A204.1 (cell line): ENCODE results near the gene PXDN.
"Not testable (repeated sequence)": the region's sequence is repeated elsewhere in the genome, so short reads cannot be mapped to it uniquely, and the experiment has no call there.

Experiments
- FAIRE-seq: peaks from 2 replicates; lab custom pipeline; 2012; peaks lifted over from hg19 to GRCh38; lab: Jason Lieb, UNC

PXDN gene

GRCh38 chr2:1681017-1681318 lies 63.3 kb downstream of the PXDN start:
- FAIRE-seq, result no peak

GRCh38 chr2:1680222-1681016 lies 63.9 kb downstream of the PXDN start:
- no peak for FAIRE-seq

- not testable (repeated sequence) for FAIRE-seq
Observed at GRCh38 chr2:1679488-1680039, 64.8 kb downstream of the PXDN start.

DNA sequence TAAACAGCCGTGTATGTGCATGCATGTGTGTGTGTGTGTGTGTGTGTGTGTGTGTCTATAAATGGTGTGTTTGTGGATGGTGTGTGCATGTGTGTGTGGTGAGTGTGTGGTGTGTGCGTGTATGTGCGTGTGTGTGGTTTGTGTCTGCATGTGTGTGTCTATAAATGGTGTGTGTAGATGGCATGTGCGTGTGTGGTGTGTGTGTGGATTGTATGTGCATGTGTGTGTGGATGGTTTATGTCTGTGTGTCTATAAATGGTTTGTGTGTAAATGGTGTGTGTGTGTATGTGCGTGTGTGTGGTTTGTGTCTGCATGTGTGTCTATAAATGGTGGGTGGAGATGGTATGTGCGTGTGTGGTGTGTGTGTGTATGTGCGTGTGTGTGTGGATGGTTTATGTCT lies 65.2 kb downstream of the PXDN start:
- FAIRE-seq, result not testable (repeated sequence)

DNA sequence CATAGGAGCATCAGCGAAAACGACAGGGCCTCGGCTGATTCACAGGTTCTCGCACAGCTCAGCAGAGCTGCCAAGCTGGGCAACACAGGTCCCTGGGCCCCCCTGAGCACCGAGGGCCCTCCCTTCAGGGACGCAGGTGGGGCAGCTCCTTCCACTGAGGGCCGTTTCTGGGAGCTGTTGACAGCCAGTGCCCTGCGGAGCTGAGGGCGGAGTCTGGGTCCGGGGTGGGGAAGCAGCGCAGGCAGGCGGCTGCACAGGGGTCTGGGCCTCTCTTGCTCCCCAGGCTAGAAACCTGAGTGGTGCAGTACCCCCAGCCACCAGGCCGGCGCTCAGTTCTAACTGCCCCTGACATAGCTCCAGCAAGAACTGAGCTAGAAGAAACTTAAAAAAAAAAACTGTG lies 65.7 kb downstream of the PXDN start:
- no peak for FAIRE-seq

DNA sequence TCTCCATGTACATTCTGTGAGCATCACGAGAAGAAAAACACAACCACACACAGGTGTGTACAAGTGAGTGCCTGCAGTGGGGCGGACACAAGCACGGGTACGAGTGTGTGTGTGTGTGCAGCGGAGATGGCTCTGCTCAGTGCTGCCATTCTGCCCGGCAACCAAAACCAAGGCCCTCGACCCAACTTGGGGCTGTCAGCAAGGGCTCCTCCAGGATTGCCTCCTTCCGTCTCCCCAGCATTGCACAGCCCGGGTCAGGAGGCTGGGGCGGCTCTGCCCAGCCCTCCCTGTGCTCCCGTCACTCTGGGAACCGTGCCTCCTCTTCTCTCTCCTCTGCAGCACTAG lies 66.5 kb downstream of the PXDN start:
- FAIRE-seq, result no peak

DNA sequence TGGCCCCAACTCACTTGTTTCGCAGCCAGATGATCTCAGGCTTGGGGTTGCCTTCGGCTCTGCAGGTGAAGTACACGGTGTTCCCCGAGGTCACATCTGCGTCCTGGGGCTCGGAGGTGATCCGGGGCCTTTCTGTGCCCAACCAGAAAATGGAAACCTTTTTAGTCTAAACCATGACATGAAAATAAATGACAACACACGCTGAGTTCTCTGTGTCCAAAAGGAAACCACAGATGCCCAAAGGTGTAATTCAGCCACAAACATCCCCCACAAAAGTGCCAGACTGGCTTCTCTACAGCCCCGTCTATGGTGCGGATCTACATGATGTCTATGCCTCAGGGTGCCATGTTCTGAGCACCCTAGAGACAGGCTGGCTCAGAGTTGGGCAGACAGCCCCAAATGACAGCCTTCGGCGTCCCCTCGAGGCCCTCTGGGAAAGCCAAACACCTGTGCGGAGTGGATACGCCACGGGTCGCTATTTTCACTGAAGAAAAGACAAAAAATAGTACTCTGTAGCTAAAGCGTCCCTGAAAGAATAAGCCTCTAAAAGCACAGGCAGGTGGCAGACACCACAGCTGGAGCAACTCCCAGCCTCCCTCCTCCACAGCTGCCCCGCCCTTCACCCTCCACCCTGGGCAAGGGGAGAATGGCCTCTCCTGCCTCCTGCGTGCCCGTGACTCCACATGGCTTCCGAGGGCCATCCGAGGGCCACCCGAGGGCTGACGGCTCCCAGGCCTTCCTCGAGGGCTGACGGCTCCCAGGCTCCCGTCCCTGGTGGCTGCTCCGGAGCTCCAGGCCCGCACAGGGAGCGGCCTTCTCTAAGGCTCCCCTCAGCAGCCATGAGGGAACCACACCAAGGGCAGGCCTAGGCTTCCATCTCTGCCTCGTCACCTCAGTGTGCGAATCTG lies 67.1 kb downstream of the PXDN start:
- FAIRE-seq, result no peak

DNA sequence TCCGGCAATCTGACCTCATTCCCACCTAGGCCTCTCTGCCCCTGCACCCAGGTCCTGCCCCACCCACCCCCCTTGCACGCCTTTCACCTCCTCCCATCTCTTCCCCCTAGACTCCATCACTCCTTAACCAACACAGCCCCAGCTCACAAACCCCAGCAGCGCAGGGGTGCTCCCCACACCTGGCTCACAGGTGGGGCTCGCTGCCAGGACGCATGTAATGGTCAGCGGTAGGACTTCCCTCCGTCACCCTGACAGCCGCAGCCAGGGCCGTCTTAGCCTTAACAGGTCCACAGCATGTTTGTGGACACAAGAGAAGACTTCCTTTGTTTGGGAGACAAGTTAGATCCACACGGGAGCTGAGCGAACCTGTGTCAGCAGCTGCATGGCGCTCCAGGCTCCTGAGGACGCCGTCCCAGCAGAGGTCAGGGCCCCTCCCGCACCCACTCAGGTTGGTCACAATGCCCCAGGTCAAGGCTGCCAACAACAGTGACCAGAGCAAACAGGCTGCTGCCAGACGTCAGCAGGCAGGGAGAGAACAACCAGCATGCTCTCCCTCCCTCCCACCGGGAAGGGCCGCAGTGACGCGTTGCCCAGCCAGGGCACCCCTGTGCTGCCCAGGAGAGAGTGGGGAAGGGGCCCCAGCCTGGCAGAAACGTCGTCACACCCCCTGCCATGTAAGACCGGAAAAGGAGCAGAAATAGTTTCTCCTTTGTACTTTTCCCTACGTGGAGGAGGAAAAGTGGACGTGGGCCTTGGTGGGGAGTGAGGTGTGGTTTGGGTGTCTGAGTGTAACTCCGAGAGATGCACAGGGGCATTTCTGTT lies 68.0 kb downstream of the PXDN start:
- no peak for FAIRE-seq

GRCh38 chr2:1675633-1676032 lies 68.7 kb downstream of the PXDN start:
- FAIRE-seq, result no peak

DNA sequence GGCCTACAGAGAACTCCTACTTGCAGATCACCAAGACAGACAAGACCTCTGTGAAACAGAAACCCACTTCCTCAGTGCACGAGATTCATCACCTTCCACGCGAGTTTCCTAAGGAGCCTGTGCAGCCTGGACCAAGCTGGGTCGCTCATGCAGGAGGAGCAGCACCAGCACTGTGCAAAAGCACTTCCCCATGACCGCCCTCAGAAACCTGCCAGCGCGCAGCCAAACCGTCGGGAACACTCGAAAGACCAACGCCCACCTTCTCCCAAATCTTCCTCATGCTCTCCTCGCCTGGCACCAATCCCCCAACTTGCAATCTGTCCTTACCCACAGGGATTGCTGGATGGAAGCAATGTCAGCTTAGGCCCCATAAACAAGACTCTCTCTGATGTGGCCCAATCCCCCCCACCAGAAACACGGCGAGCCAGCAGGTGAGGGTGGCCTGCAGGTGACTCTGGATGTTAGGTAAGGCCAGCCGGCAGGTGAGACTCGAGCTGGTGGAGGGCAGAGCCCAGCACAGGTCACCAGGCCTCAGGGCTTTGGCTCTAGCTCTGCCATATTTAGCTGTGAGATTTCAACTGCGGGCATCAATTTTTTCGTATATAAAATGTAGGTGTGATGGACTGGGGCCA lies 69.4 kb downstream of the PXDN start:
- no peak for FAIRE-seq

DNA sequence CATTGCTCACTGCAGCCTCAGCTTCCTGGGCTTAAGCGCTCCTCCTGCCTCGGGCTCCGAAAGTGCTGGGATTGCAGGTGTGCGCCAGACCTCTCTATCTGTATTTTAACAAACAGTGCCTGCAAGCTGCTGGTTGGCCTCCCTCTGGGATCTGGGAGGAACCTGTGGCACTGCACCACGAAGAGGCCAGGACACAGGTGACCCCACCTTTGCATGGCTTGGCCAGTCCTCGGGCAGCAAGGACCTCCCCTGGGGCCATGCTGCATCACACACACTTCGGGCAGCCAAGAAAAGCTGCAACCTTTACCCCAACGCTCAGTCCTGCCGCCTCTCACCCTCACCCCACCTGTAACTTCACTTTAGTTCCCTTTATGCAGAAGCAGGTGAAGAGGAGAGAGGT lies 70.0 kb downstream of the PXDN start:
- no peak for FAIRE-seq

DNA sequence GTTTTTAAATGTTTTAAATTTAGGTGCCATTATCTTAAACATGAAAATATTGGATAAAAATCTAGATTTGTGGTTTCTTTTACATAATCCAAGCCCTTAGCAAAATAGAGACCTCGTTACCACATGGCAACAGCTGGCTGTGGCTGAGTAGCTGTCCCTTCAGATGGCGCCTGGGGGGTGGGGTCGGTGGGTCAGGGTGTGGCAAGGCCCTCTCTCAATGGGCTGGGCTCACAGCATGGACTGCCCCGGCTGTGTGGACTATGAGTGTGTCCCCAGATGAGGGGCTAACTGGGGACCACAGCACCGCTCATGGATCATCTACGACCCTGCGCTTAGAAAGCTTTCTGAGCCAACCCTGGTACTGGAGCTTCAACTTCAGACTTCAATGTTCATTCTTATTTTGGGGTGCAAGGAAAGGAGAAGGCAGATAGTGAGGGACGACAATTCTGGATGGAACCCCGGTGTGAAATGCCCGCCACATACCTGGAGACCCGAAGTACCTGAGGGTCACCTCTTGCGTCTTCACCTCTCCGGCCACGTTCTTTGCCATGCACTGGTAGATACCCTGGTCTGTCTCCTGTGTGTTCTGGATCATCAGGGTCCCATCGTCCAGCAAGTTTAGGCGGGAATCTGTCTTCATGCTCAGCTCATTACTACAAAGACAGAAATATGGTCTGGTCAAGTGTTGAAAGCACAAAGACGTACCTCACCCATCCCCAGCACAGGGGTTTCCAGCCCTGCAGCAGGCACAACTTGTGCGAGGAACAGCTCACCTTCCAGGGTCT lies 71.0 kb downstream of the PXDN start:
- no peak for FAIRE-seq

GRCh38 chr2:1672738-1673137 lies 71.6 kb downstream of the PXDN start:
- FAIRE-seq, result no peak

GRCh38 chr2:1671916-1672315 lies 72.4 kb downstream of the PXDN start:
- FAIRE-seq, result no peak

DNA sequence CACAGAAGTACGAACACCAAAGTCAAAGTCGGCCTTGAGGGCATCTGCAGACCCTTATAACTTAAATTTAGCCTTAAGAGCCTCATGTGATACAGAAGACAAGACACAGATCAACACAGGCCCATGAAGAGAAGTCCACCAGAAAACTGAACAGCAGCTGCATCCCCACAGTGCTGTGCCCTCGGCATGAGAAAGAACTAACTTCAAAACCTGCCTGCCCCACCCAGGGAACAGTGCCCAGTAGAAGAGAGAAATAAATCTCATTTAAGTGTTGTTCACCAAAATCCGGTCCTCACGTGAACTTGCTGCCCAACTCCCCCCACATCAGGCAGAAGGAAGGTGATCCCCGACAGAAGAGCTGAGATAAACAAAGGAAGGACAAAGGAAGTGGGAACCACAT lies 73.7 kb downstream of the PXDN start:
- FAIRE-seq, result no peak

GRCh38 chr2:1665761-1666505 lies 78.4 kb downstream of the PXDN start:
- no peak for FAIRE-seq

DNA sequence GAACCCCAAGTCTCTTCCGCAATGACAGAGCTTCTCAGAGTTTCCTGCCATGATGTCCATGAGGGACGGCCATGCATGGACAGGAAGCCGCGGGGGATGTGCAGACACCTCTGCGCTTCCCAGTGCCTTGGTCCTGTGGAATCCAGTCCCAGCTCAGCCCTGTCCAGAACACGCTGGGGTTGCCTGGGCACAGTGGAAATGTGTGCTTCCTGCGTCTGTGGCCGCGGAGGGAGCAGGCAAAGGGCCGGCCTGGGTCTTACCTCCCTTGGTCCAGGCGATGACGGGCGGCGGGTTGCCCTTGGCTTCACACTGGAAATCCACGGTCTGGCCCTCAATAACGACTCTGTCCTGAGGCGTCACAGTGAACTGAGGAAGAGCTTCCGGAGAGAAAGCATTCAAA lies 79.6 kb downstream of the PXDN start:
- no peak for FAIRE-seq

DNA sequence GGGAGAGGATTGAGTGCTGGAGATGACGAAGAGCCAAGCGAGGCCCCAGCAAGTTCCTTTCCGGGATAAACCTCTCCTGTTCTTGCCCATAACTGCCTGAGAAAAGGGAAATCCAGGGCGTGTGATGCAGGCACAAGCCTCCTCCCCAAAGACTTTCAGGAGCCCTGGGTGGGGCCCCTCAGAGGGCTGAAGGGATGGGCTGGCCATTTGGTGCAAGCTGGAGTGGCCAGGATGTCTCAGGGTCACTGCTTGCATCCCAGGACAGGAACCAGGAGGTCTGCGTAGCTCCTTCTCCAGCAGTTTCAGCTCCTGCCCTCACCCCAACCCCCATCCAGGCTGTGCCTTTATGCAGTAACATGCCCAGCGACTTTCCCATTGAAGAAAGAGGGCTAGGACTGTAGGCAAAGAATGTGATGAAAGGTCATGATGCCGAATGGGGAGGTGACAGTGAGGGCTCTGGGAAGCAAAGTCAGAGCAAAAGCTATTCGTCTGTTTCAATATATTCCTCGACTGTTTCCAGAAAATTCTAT lies 80.2 kb downstream of the PXDN start:
- FAIRE-seq, result no peak

DNA sequence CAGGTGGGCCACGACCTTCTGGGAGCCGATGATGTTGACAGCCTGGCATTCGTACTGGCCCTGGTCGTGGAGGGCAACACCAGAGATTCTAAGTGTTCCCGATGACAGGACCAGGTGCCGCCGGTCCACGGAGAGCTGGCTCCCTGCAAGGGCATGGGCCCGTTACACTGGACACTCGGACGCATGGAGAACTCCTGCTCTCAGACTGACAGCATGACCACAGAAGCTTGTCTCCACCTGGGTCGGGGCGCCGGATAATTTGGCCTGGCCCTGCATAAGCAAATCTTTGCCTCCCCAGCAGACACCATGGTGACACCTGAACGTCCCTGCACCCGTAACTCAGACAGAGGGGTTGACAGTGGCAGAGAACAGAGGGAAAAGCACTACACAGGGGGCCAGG lies 80.7 kb downstream of the PXDN start:
- no peak for FAIRE-seq

DNA sequence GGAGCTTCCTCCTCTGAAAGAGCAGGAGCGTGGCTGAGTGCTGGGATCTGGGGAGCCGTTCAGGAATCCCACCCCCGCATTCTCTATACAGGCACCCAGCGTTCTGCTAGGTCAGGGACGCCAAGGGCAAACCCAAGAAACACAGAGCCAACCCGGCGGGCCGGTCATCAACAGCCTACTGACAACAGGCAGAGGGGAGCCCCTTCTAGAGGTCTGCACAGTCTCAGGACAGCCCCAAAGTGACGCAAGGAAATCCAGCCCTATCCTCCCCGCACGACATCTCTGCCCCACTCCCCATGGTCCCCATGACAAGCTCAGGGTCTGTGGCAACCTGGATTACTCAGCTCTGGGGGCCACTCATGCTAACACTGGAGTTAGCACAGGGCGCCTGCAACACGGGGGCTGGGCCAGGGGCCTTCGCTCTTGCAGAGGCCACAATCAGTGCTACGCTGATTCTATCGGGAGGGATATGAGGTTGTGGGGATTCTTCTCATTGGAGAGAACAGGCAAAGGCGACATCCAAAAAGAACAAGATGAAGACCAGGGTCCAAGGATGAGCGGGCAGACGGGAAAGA lies 81.6 kb downstream of the PXDN start:
- no peak for FAIRE-seq
